H1 (cell line): ENCODE data around the gene CHRM1. TPM values are rescaled to one million over a fixed set of nuclear protein-coding genes. Genes with fewer than 3 reads are reported as not detected.

Experiments used
- CTCF ChIA-PET: fragments of 300-600 bp; sonication (Branson Sonifier 250); formaldehyde crosslinking; loops from one replicate; lab custom pipeline; 2021; ENCODE audit not compliant: partially characterized antibody; lab: Charles Lee
- POLR2A ChIA-PET: fragments of 300-600 bp; sonication (Branson Sonifier 250); formaldehyde crosslinking; loops from one replicate; lab custom pipeline; 2021; ENCODE audit warnings: inconsistent platforms; ENCODE audit not compliant: partially characterized antibody; lab: Charles Lee
- DNase-seq, 2 experiments: peaks; one replicate each; pipeline versions ENCODE4 v3.0.0 to v3.0.0-alpha.2; 2010 to 2022; ENCODE audit warnings: low spot score in 2 of 2, low read depth in 1 of 2, mixed read lengths in 1 of 2
- FAIRE-seq: peaks from 2 replicates; lab custom pipeline; 2011; peaks lifted over from hg19 to GRCh38; lab: Jason Lieb, UNC
- H2AFZ ChIP-seq: 2 replicates; pipeline ENCODE4 v1.8.1; 2012; ENCODE audit warnings: low read length, inconsistent platforms
- H2AK5ac ChIP-seq: 2 replicates; pipeline ENCODE4 v1.6.1; 2013; ENCODE audit warnings: low read depth, low read length
- H2BK120ac ChIP-seq: replicated peaks from 2 replicates; pipeline ENCODE3; 2013; ENCODE audit warnings: low read depth, low read length, inconsistent platforms
- H2BK12ac ChIP-seq: 2 replicates; pipeline ENCODE4 v1.6.1; 2013; ENCODE audit warnings: low read depth, low read length
- H2BK15ac ChIP-seq: 2 replicates; pipeline ENCODE4 v1.6.1; 2013; ENCODE audit warnings: low read length
- H2BK20ac ChIP-seq: 2 replicates; pipeline ENCODE4 v1.6.1; 2013; ENCODE audit warnings: low read length
- H2BK5ac ChIP-seq: 2 replicates; pipeline ENCODE4 v1.6.1; 2013; ENCODE audit warnings: low read depth, low read length
- H3K14ac ChIP-seq: 2 replicates; pipeline ENCODE4 v1.6.1; 2013; ENCODE audit warnings: inconsistent platforms; ENCODE audit not compliant: insufficient read length
- H3K18ac ChIP-seq: 2 replicates; pipeline ENCODE4 v1.6.1; 2013; ENCODE audit warnings: low read length; ENCODE audit errors: extremely low read depth
- H3K23ac ChIP-seq: 2 replicates; pipeline ENCODE4 v1.6.1; 2013; ENCODE audit warnings: inconsistent platforms; ENCODE audit not compliant: insufficient read length
- H3K23me2 ChIP-seq: 2 replicates; pipeline ENCODE4 v1.6.1; 2013; ENCODE audit warnings: low read depth, low read length
- H3K27ac ChIP-seq: 2 replicates; pipeline ENCODE4 v1.6.1; 2011; ENCODE audit warnings: low read depth, low read length, inconsistent platforms
- H3K27me3 ChIP-seq, 4 experiments: replicated peaks in 1 of 4; 1 replicate in 1 of 4; 2 replicates in 3 of 4; pipeline versions ENCODE4 v1.6.1 to v1.8.1; 2011 to 2013; ENCODE audit warnings: low read length in 3 of 4, mild to moderate bottlenecking in 3 of 4, inconsistent platforms in 2 of 4, mixed read lengths in 2 of 4, moderate library complexity in 1 of 4; ENCODE audit not compliant: control insufficient read depth in 3 of 4, insufficient read depth in 3 of 4; ENCODE audit errors: extremely low read depth in 1 of 4
- H3K36me3 ChIP-seq, 4 experiments: 2 replicates each; pipeline versions ENCODE4 v1.6.1 to v1.8.1; 2011 to 2013; ENCODE audit warnings: mild to moderate bottlenecking in 4 of 4, low read length in 3 of 4, moderate library complexity in 2 of 4, control low read depth in 1 of 4, inconsistent platforms in 1 of 4; ENCODE audit not compliant: insufficient read depth in 4 of 4, control insufficient read depth in 2 of 4
- H3K4ac ChIP-seq: replicated peaks from 2 replicates; pipeline ENCODE3; 2013; ENCODE audit warnings: low read length, low read depth, mixed read lengths, inconsistent platforms; ENCODE audit not compliant: insufficient read length
- H3K4me1 ChIP-seq, 4 experiments: replicated peaks in 1 of 4; 1 replicate in 1 of 4; 2 replicates in 3 of 4; pipeline versions ENCODE4 v1.6.1 to v1.8.1; 2011 to 2013; ENCODE audit warnings: low read length in 3 of 4, inconsistent platforms in 2 of 4, mixed read lengths in 1 of 4; ENCODE audit not compliant: insufficient read depth in 4 of 4, control insufficient read depth in 3 of 4
- H3K4me2 ChIP-seq, 2 experiments: 2 replicates each; pipeline versions ENCODE4 v1.6.1 to v1.8.1; 2011 to 2013; ENCODE audit warnings: low read depth in 2 of 2, low read length in 2 of 2, control low read depth in 1 of 2, inconsistent platforms in 1 of 2, mild to moderate bottlenecking in 1 of 2; ENCODE audit not compliant: insufficient read depth in 1 of 2
- H3K4me3 ChIP-seq, 4 experiments: fragments of 200-600, 300-600 bp in 1 of 4; sonication (generic), shearing (Covaris generic), sonication (Bioruptor Twin) in 1 of 4; 2 replicates each; pipeline versions ENCODE4 v1.5.1 to v1.8.1; 2011 to 2016; ENCODE audit warnings: low read length in 4 of 4, low read depth in 3 of 4, control low read depth in 2 of 4, inconsistent platforms in 2 of 4, mild to moderate bottlenecking in 2 of 4, mixed read lengths in 1 of 4, moderate library complexity in 1 of 4; ENCODE audit not compliant: insufficient read depth in 2 of 4; ENCODE audit errors: extremely low read depth in 1 of 4
- H3K56ac ChIP-seq: replicated peaks from 2 replicates; pipeline ENCODE3; 2013; ENCODE audit warnings: low read depth, mild to moderate bottlenecking, mixed read lengths, low read length, inconsistent platforms; ENCODE audit not compliant: insufficient read length
- H3K79me1 ChIP-seq: 2 replicates; pipeline ENCODE4 v1.6.1; 2013; ENCODE audit warnings: low read depth, low read length, control low read depth
- H3K79me2 ChIP-seq, 2 experiments: 2 replicates each; pipeline versions ENCODE4 v1.6.1 to v1.8.1; 2012 to 2013; ENCODE audit warnings: low read length in 2 of 2, mild to moderate bottlenecking in 2 of 2, inconsistent platforms in 1 of 2; ENCODE audit not compliant: insufficient read depth in 2 of 2, control insufficient read depth in 1 of 2
- H3K9ac ChIP-seq, 4 experiments: replicated peaks in 1 of 4; 1 replicate in 1 of 4; 2 replicates in 3 of 4; pipeline versions ENCODE4 v1.6.1 to v1.8.1; 2011 to 2013; ENCODE audit warnings: low read depth in 3 of 4, low read length in 3 of 4, control low read depth in 2 of 4, mild to moderate bottlenecking in 2 of 4, moderate library complexity in 2 of 4, inconsistent platforms in 1 of 4; ENCODE audit errors: extremely low read depth in 1 of 4
- H3K9me3 ChIP-seq, 2 experiments: 2 replicates each; pipeline versions ENCODE4 v1.6.1 to v1.8.1; 2012 to 2013; ENCODE audit warnings: mild to moderate bottlenecking in 2 of 2, moderate library complexity in 2 of 2, control low read depth in 1 of 2, inconsistent platforms in 1 of 2, low read depth in 1 of 2, low read length in 1 of 2, mixed read lengths in 1 of 2; ENCODE audit not compliant: insufficient read depth in 2 of 2
- H4K20me1 ChIP-seq, 2 experiments: replicated peaks in 1 of 2; 2 replicates each; pipeline versions ENCODE3 to v1.8.1; 2011 to 2013; ENCODE audit warnings: inconsistent platforms in 2 of 2, low read length in 2 of 2, mild to moderate bottlenecking in 1 of 2; ENCODE audit not compliant: insufficient read depth in 2 of 2, control insufficient read depth in 1 of 2
- H4K5ac ChIP-seq: 2 replicates; pipeline ENCODE4 v1.6.1; 2013; ENCODE audit warnings: low read length, low read depth, mixed read lengths, inconsistent platforms; ENCODE audit not compliant: insufficient read length
- H4K8ac ChIP-seq: 2 replicates; pipeline ENCODE4 v1.8.0; 2013; ENCODE audit warnings: mild to moderate bottlenecking, moderate library complexity, low read length, inconsistent platforms; ENCODE audit not compliant: insufficient read depth; ENCODE audit errors: extremely low read depth
- H4K91ac ChIP-seq: replicated peaks from 2 replicates; pipeline ENCODE3; 2013; ENCODE audit warnings: low read length, mixed read lengths, inconsistent platforms; ENCODE audit not compliant: insufficient read length
- ASH2L ChIP-seq: fragments of 200-600, 300-600 bp; sonication (generic); IDR thresholded peaks from one replicate; pipeline ENCODE4 v1.7.1; 2017; ENCODE audit warnings: low read length
- BRCA1 ChIP-seq: IDR thresholded peaks from 2 replicates; pipeline ENCODE4 v1.6.1; 2012; ENCODE audit warnings: low read depth, low read length, improper control_type of control experiment
- CHD2 ChIP-seq: IDR thresholded peaks from 2 replicates; pipeline ENCODE4 v1.6.1; 2012; ENCODE audit warnings: low read length, improper control_type of control experiment
- EP300 ChIP-seq, 2 experiments: IDR thresholded peaks; 1 replicate in 1 of 2; 2 replicates in 1 of 2; pipeline ENCODE4 v1.6.1; 2011 to 2012; ENCODE audit warnings: low read depth in 2 of 2, low read length in 2 of 2, mild to moderate bottlenecking in 2 of 2, borderline replicate concordance in 1 of 2, inconsistent platforms in 1 of 2, moderate library complexity in 1 of 2
- EZH2 ChIP-seq: fragments of 200-600 bp; sonication (generic); IDR thresholded peaks from 2 replicates; pipeline ENCODE4 v1.7.1; 2012; ENCODE audit warnings: low read depth, mild to moderate bottlenecking, moderate library complexity, low read length, inconsistent platforms; ENCODE audit not compliant: severe bottlenecking
- POLR2A ChIP-seq, 2 experiments: IDR thresholded peaks; 1 replicate in 1 of 2; 2 replicates in 1 of 2; pipeline ENCODE4 v1.6.1; 2011; ENCODE audit warnings: low read depth in 2 of 2, low read length in 2 of 2, mild to moderate bottlenecking in 2 of 2; ENCODE audit errors: control extremely low read depth in 1 of 2
- POLR2AphosphoS5 ChIP-seq: IDR thresholded peaks from 2 replicates; pipeline ENCODE4 v1.6.1; 2011; ENCODE audit warnings: low read depth, low read length
- POU5F1 ChIP-seq: IDR thresholded peaks from 2 replicates; pipeline ENCODE4 v1.6.1; 2011; ENCODE audit warnings: low read depth, mild to moderate bottlenecking, low read length, moderate library complexity
- SIRT6 ChIP-seq: IDR thresholded peaks from one replicate; pipeline ENCODE4 v1.7.1; 2012; ENCODE audit warnings: low read length, inconsistent platforms
- TAF1 ChIP-seq: IDR thresholded peaks from 2 replicates; pipeline ENCODE4 v1.6.1; 2011; ENCODE audit warnings: mild to moderate bottlenecking, low read depth, low read length
- TCF12 ChIP-seq: IDR thresholded peaks from 2 replicates; pipeline ENCODE4 v1.6.1; 2011; ENCODE audit warnings: low read depth, mild to moderate bottlenecking, low read length
- ZNF274 ChIP-seq: IDR thresholded peaks from 2 replicates; pipeline ENCODE4 v1.7.0; 2012; ENCODE audit warnings: low read length, borderline replicate concordance; ENCODE audit errors: extremely low read depth
- WGBS, 2 experiments: shearing (Covaris generic) in 1 of 2; methylation state at CpG; one replicate each; pipeline versions ENCODE4 v1.1.6 to v1.1.7; 2013 to 2015; ENCODE audit warnings: low lambda C conversion rate in 2 of 2, mixed read lengths in 2 of 2, inconsistent platforms in 1 of 2, low coverage in 1 of 2, missing lambda C conversion rate in 1 of 2; ENCODE audit not compliant: insufficient replicate concordance in 2 of 2, insufficient coverage in 1 of 2, insufficient read length in 1 of 2; ENCODE audit errors: extremely low coverage in 1 of 2, missing lambda C conversion rate in 1 of 2; 5-methylcytosine and 5-hydroxymethylcytosine counted together
- polyA plus RNA-seq, 7 experiments: library from polyadenylated mRNA; depleted of rRNA in 3 of 7; stranded (reverse) in 5 of 7; unstranded in 2 of 7; fragments of >200 nt in 5 of 7; fragments of 200-250 nt in 2 of 7; gene quantifications; 1 replicate in 5 of 7; 2 replicates in 1 of 7; 4 replicates in 1 of 7; pipeline versions ENCODE4 v1.2.1 to v1.2.3, GENCODE V29; 2011 to 2013; ENCODE audit warnings: missing spikeins in 2 of 7, mixed read lengths in 2 of 7
- total RNA-seq: library from RNA; stranded (reverse); fragmentation: NEBNext Ultra II Directional; extraction: Animal tissue kit (Norgen Biotek cat#: 25700); gene quantifications from 2 replicates; pipeline ENCODE4 v1.2.1, GENCODE V29; 2021

Gene CHRM1
- total and polyA plus RNA-seq, 2 of the 8 experiments (the other 6 are each of a cell fraction or from before 2014, with no cell fraction given): 0.08 TPM; not detected in 1

GRCh38 chr11:62885137-62885750, 35.9 kb downstream of the CHRM1 start:
- Histone ChIP-seq H3K27me3 (no peaks in the 10 kb centered on the region), H3K4me3 (no peak overlapping the region), H3K79me1 (peaks cover 6% of the 10 kb centered on the region; the same call in 1 of the 2 replicates), H4K8ac (no peak overlapping the region), H3K14ac (no peak overlapping the region), H3K9me3 (no peaks in the 10 kb centered on the region), H2BK120ac (no peak overlapping the region), H3K4ac (no peak overlapping the region), H3K79me2 (peaks cover 0 to 46% of the 10 kb centered on the region in 2 experiments), H3K23ac (no peak overlapping the region), H3K27ac (0 out of 2 replicates have a peak overlapping the region, but pooled peaks have one; percentile 1), H3K56ac (no peak overlapping the region), H2BK15ac (no peak overlapping the region), H2BK12ac (no peak overlapping the region), H3K4me2 (peak overlapping the region in 1 of 2 experiments; percentile 59; a peak in 1 of 4 replicates), H3K18ac (no peak overlapping the region), H2AK5ac (no peak overlapping the region), H4K91ac (no peak overlapping the region), H3K36me3 (peaks cover 57 to 84% (median 75%) of the 10 kb centered on the region in 4 experiments), H2BK20ac (no peak overlapping the region), H2AFZ (no peak overlapping the region), H3K9ac (0 out of 7 replicates have a peak overlapping the region, but pooled peaks of 1 of the 4 experiments have one; percentile 11), H2BK5ac (no peak overlapping the region; the same call in 1 of the 2 replicates), H3K23me2 (peaks cover 5% of the 10 kb centered on the region; the same call in 1 of the 2 replicates), H4K5ac (no peak overlapping the region), H3K4me1 (peaks cover 0 to 19% (median 9%) of the 10 kb centered on the region in 4 experiments; a peak in 5 of 7 replicates), H4K20me1 (peaks cover 12 to 27% of the 10 kb centered on the region in 2 experiments)
- ChIA-PET POLR2A (interaction anchor here (0.7 to 57.8 kb wide), 15 partner anchors 8 to 221 kb away, joined by 3 to 2104 read pairs (median 5); partner anchors contain the start of genes CHRM1, NXF1, SLC3A2 and STX5), CTCF (interaction anchor here (0.6 to 3.9 kb wide), 12 partner anchors 7 to 1520 kb away, joined by 3 to 21 read pairs (median 4); no protein-coding TSS in a partner anchor)
- FAIRE-seq (no peak), DNase-seq (no peak)
- WGBS, 2 experiments: 96% methylated on average over 11 of the region's 11 CpGs; no CpG with 5 or more reads in 1 of the 2 experiments
- TF ChIP-seq POLR2A (IDR thresholded peaks at IDR 0.05; ENCODE audit: control extremely low read depth in 1 of 2, low read depth in 2 of 2, low read length in 2 of 2) (peak in 1 of 2 experiments; percentile 18; a peak in 1 of 3 replicates), EP300 (IDR thresholded peaks at IDR 0.05; ENCODE audit: borderline replicate concordance in 1 of 2, low read depth in 2 of 2, low read length in 2 of 2) (no peak), CHD2 (no peak), TCF12 (no peak), TAF1 (no peak), BRCA1 (no peak), POLR2AphosphoS5 (peak; percentile 55), ASH2L (no peak), EZH2 (no peak), SIRT6 (no peak), ZNF274 (no peak), POU5F1 (no peak)
